ENCODE results near the gene PRG2.

The PRG2 gene

DNA sequence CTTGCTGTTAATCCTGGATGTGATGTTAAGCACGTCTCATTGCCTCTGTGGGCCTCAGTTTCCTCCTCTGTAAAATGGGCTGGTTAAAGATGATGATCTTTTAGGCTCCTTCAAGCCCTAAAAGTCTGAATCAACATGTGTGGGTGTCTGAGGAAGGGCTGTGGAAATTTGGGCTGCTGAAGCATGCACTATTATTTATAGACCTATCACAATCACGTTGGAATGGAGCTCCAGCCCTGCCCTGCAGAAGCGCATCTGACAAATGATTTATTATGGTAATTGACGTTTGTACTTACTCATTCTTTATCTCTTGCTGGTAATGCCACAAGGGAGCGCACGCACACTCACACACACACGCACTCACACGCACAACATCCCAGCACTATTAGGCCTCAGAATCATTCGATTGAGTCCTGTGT, 31.9 kb downstream of the PRG2 start:
- Histone ChIP-seq H3K36me3 (replicated peaks; ENCODE audit: low read depth, low read length) (no peaks in the 10 kb centered on the region), H3K79me2 (ENCODE audit: low read length) (no peaks in the 10 kb centered on the region), H3K9me3 (ENCODE audit: insufficient read depth, low read length) (no peaks in the 10 kb centered on the region), H3K4me2 (ENCODE audit: low read length) (no peak overlapping the region), H3K27me3 (ENCODE audit: low read depth, low read length) (no peaks in the 10 kb centered on the region), H3K4me3 (ENCODE audit: low read length) (no peak overlapping the region), H3K27ac (ENCODE audit: low read length) (no peak overlapping the region), H3K4me1 (ENCODE audit: low read length) (peaks cover 48% of the 10 kb centered on the region), H4K20me1 (ENCODE audit: insufficient read depth, low read length) (no peaks in the 10 kb centered on the region), H2AFZ (ENCODE audit: low read depth, low read length) (no peak overlapping the region), H3K9ac (ENCODE audit: low read length) (no peak overlapping the region)
- TF ChIP-seq EZH2phosphoT487 (IDR thresholded peaks at IDR 0.05; ENCODE audit: low read depth) (no peak), CTCF (IDR thresholded peaks at IDR 0.05; ENCODE audit: low read depth, low read length) (peak; percentile 30)

DNA sequence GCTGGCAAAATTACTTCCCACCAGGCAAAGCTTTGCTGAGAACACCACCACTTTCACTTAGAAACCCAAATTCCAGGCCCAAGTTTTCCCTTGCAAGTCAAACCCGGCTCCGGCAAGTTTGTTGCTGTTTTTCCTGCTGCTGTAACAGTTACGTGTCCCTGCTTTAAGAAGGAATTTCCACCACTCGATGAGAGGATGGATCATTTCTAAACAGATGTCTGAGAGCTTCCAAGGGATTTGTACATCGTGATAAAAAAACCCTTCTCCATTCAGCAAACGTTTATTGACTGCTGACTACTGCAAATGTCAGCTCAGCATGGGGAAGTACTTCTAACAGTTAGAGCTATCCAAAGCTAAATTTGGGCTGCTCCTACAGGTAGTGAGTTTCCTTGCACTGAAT, 32.6 kb downstream of the PRG2 start:
- Histone ChIP-seq H3K4me3 (ENCODE audit: low read length) (no peak overlapping the region), H3K9ac (ENCODE audit: low read length) (no peak overlapping the region), H3K9me3 (ENCODE audit: insufficient read depth, low read length) (no peaks in the 10 kb centered on the region), H3K36me3 (replicated peaks; ENCODE audit: low read depth, low read length) (no peaks in the 10 kb centered on the region), H3K4me1 (ENCODE audit: low read length) (peaks cover 51% of the 10 kb centered on the region), H3K27me3 (ENCODE audit: low read depth, low read length) (no peaks in the 10 kb centered on the region), H4K20me1 (ENCODE audit: insufficient read depth, low read length) (no peaks in the 10 kb centered on the region), H3K27ac (ENCODE audit: low read length) (no peak overlapping the region; the same call in 1 of the 2 replicates), H2AFZ (ENCODE audit: low read depth, low read length) (no peak overlapping the region), H3K4me2 (ENCODE audit: low read length) (no peak overlapping the region), H3K79me2 (ENCODE audit: low read length) (no peaks in the 10 kb centered on the region)
- TF ChIP-seq CTCF (IDR thresholded peaks at IDR 0.05; ENCODE audit: low read depth, low read length) (no peak), EZH2phosphoT487 (IDR thresholded peaks at IDR 0.05; ENCODE audit: low read depth) (no peak)

DNA sequence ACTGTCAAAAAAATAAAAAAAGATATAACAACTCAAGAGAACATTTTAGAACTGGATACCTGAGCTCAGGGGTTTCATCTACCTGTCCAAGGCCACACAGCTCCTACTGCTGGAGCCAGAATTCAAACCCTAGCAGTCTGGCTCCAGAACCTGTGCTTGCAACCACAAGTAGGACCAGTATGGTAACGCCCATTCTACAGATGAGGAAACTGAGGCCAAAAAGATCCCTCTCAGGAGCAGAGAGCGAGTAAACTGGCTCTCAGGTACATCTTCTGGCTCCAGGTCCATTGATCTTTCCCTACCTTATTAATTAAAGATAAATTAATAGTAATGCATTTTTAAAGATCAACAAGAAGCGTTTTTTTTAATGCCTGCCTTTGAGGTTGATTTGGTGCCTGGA, 33.1 kb downstream of the PRG2 start:
- Histone ChIP-seq H3K36me3 (replicated peaks; ENCODE audit: low read depth, low read length) (no peaks in the 10 kb centered on the region), H3K79me2 (ENCODE audit: low read length) (no peaks in the 10 kb centered on the region), H3K27me3 (ENCODE audit: low read depth, low read length) (no peaks in the 10 kb centered on the region), H3K4me1 (ENCODE audit: low read length) (peaks cover 51% of the 10 kb centered on the region), H3K9ac (ENCODE audit: low read length) (no peak overlapping the region), H3K4me2 (ENCODE audit: low read length) (no peak overlapping the region), H3K27ac (ENCODE audit: low read length) (no peak overlapping the region), H4K20me1 (ENCODE audit: insufficient read depth, low read length) (no peaks in the 10 kb centered on the region), H2AFZ (ENCODE audit: low read depth, low read length) (no peak overlapping the region), H3K9me3 (ENCODE audit: insufficient read depth, low read length) (no peaks in the 10 kb centered on the region), H3K4me3 (ENCODE audit: low read length) (no peak overlapping the region)
- TF ChIP-seq EZH2phosphoT487 (IDR thresholded peaks at IDR 0.05; ENCODE audit: low read depth) (no peak), CTCF (IDR thresholded peaks at IDR 0.05; ENCODE audit: low read depth, low read length) (no peak)

GRCh38 chr11:57356268-57356667, 34.2 kb downstream of the PRG2 start:
- H3K4me1 ChIP-seq (ENCODE audit: low read length): peaks cover 51% of the 10 kb centered on the region
- no peaks in the 10 kb centered on the region for H3K79me2 ChIP-seq (ENCODE audit: low read length)
- no peak overlapping the region for H2AFZ ChIP-seq (ENCODE audit: low read depth, low read length)
- H3K4me3 ChIP-seq (ENCODE audit: low read length): no peak overlapping the region
- H3K9me3 ChIP-seq (ENCODE audit: insufficient read depth, low read length): no peaks in the 10 kb centered on the region
- H3K27me3 ChIP-seq (ENCODE audit: low read depth, low read length): no peaks in the 10 kb centered on the region
- no peak for TF ChIP-seq CTCF (IDR thresholded peaks at IDR 0.05; ENCODE audit: low read depth, low read length)
- TF ChIP-seq EZH2phosphoT487 (IDR thresholded peaks at IDR 0.05; ENCODE audit: low read depth): no peak
- no peaks in the 10 kb centered on the region for H3K36me3 ChIP-seq (replicated peaks; ENCODE audit: low read depth, low read length)
- H3K9ac ChIP-seq (ENCODE audit: low read length): no peak overlapping the region; the same call in 1 of the 2 replicates
- peak overlapping the region; percentile 31; the same call in 1 of the 2 replicates for H3K27ac ChIP-seq (ENCODE audit: low read length)
- no peaks in the 10 kb centered on the region for H4K20me1 ChIP-seq (ENCODE audit: insufficient read depth, low read length)
- H3K4me2 ChIP-seq (ENCODE audit: low read length): peak overlapping the region; percentile 26
